Stomach (tissue), 9 donors: Measurements from ENCODE around the gene LMTK2. TPM values are rescaled to one million over a fixed set of nuclear protein-coding genes. Genes with fewer than 3 reads are reported as not detected.

Experiments
- DNase-seq, 2 donors: peaks; one replicate each; pipeline versions ENCODE4 v3.0.0 to v3.0.0-alpha.2; 2013 to 2019
- H3K27ac ChIP-seq, 5 donors: fragments of 200-600 bp in 4 of 5; sonication (generic) in 4 of 5; one replicate each; pipeline ENCODE4 v1.5.1; 2013 to 2019; ENCODE audit warnings: mild to moderate bottlenecking in 1 of 5, moderate library complexity in 1 of 5
- H3K27me3 ChIP-seq, 3 donors: fragments of 200-600 bp; sonication (generic); one replicate each; pipeline ENCODE4 v1.5.1; 2017 to 2019; ENCODE audit warnings: mixed run types in 1 of 3
- H3K36me3 ChIP-seq, 4 donors: fragments of 200-600 bp; sonication (generic); 1 replicate in 3 of 4; 2 replicates in 1 of 4; pipeline ENCODE4 v1.5.1; 2016 to 2019
- H3K4me1 ChIP-seq, 4 donors: fragments of 200-600 bp; sonication (generic); one replicate each; pipeline ENCODE4 v1.5.1; 2016 to 2019
- H3K4me3 ChIP-seq, 4 donors: fragments of 200-600 bp; sonication (generic) in 3 of 4; one replicate each; pipeline ENCODE4 v1.5.1; 2016 to 2019; ENCODE audit warnings: mild to moderate bottlenecking in 1 of 4
- H3K9me3 ChIP-seq, 4 donors: fragments of 200-600 bp; sonication (generic); one replicate each; pipeline ENCODE4 v1.5.1; 2016 to 2019
- EP300 ChIP-seq: sonication (generic); formaldehyde crosslinking; IDR thresholded peaks from one replicate; pipeline ENCODE4 v1.6.1; 2017; ENCODE audit warnings: antibody characterized with exemption
- POLR2A ChIP-seq, 4 donors: fragments of 450-650 bp; IDR thresholded peaks; one replicate each; pipeline ENCODE4 v1.6.1; 2016; ENCODE audit warnings: antibody characterized with exemption in 4 of 4, control low read depth in 2 of 4, mild to moderate bottlenecking in 1 of 4, moderate library complexity in 1 of 4
- POLR2AphosphoS5 ChIP-seq, 3 donors: sonication (generic); formaldehyde crosslinking; IDR thresholded peaks; one replicate each; pipeline ENCODE4 v1.6.1; 2016; ENCODE audit warnings: antibody characterized with exemption in 3 of 3
- WGBS, 5 donors: extraction: QIAGEN DNeasy Blood & Tissue Kit in 3 of 5; methylation state at CpG; one replicate each; pipeline versions ENCODE4 v1.1.5 to v1.1.7; 2013 to 2018; 5-methylcytosine and 5-hydroxymethylcytosine counted together
- intact Hi-C: fragments of 100-400 bp; cut with DNase I; formaldehyde crosslinking; loops from one replicate; pipeline ENCODE4 v1.15.1; 2023; ENCODE audit warnings: low total_unique reads
- polyA plus RNA-seq, 3 donors: library from polyadenylated mRNA; stranded (reverse); fragments of 200-250 nt; gene quantifications; one replicate each; pipeline ENCODE4 v1.2.3, GENCODE V29; 2013
- total RNA-seq, 5 donors: library from RNA; depleted of rRNA; stranded (reverse); fragments of >200 nt; gene quantifications; one replicate each; pipeline versions ENCODE4 v1.1.0 to v1.2.3, GENCODE V29; 2014 to 2016
- TF ChIP-seq, protein P1 (sequence below), 7 experiments: fragments of 450-650 bp in 4 of 7; fragments of 200-600 bp in 3 of 7; sonication (generic) in 3 of 7; IDR thresholded peaks; one replicate each; pipeline ENCODE4 v1.5.1; 2016 to 2019; ENCODE audit warnings: antibody characterized with exemption in 7 of 7, control low read depth in 2 of 7, mild to moderate bottlenecking in 1 of 7
- donor health status: healthy with polysubstance abuse.
- donor health status: Bipolar disorder and iron deficiency.
- donor health status: healthy.

The LMTK2 gene
- total and polyA plus RNA-seq, 8 donors: 1.4 to 42.6 (median 19.3) TPM

DNA sequence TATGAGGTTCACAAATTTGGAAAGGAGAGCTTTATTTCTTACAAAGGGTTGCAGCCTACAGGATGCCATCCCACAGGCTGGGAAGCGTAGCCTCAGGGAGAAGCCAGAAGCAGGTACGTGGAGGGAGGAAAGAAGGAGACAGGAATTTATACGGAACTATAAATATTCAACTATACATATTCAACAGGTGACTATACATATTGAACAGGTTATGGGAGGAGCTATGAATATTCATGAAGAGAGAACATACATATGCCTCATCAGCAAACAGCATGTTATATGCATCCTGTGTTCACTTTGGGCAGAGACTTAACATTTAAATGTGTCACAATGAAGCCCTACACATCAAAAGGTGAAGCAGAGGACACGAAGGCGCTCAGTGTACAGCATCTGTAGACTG, 40.5 kb upstream of the LMTK2 start:
- 73 to 97% (median 84%) methylated on average over 5 of the region's 5 CpGs for WGBS, 5 donors
- H3K27me3 ChIP-seq: no peaks in the 10 kb centered on the region
- no peaks in the 10 kb centered on the region for H3K4me1 ChIP-seq
- H3K36me3 ChIP-seq: no peaks in the 10 kb centered on the region
- no peak overlapping the region for H3K27ac ChIP-seq
- no peak for DNase-seq
- TF ChIP-seq, protein P1, sequence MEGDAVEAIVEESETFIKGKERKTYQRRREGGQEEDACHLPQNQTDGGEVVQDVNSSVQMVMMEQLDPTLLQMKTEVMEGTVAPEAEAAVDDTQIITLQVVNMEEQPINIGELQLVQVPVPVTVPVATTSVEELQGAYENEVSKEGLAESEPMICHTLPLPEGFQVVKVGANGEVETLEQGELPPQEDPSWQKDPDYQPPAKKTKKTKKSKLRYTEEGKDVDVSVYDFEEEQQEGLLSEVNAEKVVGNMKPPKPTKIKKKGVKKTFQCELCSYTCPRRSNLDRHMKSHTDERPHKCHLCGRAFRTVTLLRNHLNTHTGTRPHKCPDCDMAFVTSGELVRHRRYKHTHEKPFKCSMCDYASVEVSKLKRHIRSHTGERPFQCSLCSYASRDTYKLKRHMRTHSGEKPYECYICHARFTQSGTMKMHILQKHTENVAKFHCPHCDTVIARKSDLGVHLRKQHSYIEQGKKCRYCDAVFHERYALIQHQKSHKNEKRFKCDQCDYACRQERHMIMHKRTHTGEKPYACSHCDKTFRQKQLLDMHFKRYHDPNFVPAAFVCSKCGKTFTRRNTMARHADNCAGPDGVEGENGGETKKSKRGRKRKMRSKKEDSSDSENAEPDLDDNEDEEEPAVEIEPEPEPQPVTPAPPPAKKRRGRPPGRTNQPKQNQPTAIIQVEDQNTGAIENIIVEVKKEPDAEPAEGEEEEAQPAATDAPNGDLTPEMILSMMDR (IDR thresholded peaks at IDR 0.05): no peak
- no peak for TF ChIP-seq EP300
- TF ChIP-seq POLR2A (IDR thresholded peaks at IDR 0.05): no peak
- peaks cover 0 to 8% (median 0%) of the 10 kb centered on the region in 4 donors for H3K9me3 ChIP-seq
- intact Hi-C loops: no loop called here
- no peak overlapping the region for H3K4me3 ChIP-seq

- H3K27me3 ChIP-seq: no peaks in the 10 kb centered on the region
- H3K9me3 ChIP-seq: peaks cover 0 to 8% (median 2%) of the 10 kb centered on the region in 4 donors
- H3K4me1 ChIP-seq: no peaks in the 10 kb centered on the region
- 37 to 56% (median 42%) methylated on average over 8 to 9 of the region's 9 CpGs for WGBS, 5 donors
- no peak for TF ChIP-seq POLR2AphosphoS5 (IDR thresholded peaks at IDR 0.05)
- TF ChIP-seq, protein P1 (IDR thresholded peaks at IDR 0.05): no peak
- TF ChIP-seq POLR2A (IDR thresholded peaks at IDR 0.05): no peak
- no peak for TF ChIP-seq EP300
- no peak overlapping the region for H3K4me3 ChIP-seq
- no peaks in the 10 kb centered on the region for H3K36me3 ChIP-seq
- H3K27ac ChIP-seq: no peak overlapping the region
- DNase-seq: no peak
- intact Hi-C loops: no loop called here
Measured at GRCh38 chr7:98066934-98067507, 39.6 kb upstream of the LMTK2 start.

DNA sequence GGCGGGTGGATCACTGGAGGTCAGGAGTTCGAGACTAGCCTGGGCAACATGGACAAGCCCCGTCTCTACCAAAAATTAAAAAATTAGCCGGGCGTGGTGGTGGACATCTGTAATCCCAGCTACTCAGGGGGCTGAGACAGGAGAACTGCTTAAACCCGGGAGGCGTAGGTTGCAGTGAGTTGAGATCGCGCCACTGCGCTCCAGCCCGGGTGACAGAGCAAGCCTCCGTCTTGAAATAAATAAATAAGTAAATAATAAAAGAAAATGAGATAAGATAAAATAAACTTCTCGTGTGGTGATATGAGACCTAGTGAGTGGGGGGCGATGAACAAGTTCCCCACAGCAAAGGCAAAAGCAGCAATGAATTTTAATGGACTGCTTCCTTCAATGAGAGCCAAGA, 33.6 kb upstream of the LMTK2 start:
- no peak overlapping the region for H3K27ac ChIP-seq
- H3K4me1 ChIP-seq: no peaks in the 10 kb centered on the region
- WGBS, 5 donors: 80 to 88% (median 83%) methylated on average over 14 of the region's 14 CpGs
- peaks cover 0 to 15% (median 5%) of the 10 kb centered on the region in 4 donors for H3K9me3 ChIP-seq
- no peak for TF ChIP-seq POLR2AphosphoS5 (IDR thresholded peaks at IDR 0.05)
- TF ChIP-seq, protein P1 (IDR thresholded peaks at IDR 0.05): no peak
- TF ChIP-seq POLR2A (IDR thresholded peaks at IDR 0.05): no peak
- no peak for TF ChIP-seq EP300
- H3K4me3 ChIP-seq: no peak overlapping the region
- H3K36me3 ChIP-seq: no peaks in the 10 kb centered on the region
- DNase-seq: no peak
- H3K27me3 ChIP-seq: no peaks in the 10 kb centered on the region
- intact Hi-C loops: no loop called here

DNA sequence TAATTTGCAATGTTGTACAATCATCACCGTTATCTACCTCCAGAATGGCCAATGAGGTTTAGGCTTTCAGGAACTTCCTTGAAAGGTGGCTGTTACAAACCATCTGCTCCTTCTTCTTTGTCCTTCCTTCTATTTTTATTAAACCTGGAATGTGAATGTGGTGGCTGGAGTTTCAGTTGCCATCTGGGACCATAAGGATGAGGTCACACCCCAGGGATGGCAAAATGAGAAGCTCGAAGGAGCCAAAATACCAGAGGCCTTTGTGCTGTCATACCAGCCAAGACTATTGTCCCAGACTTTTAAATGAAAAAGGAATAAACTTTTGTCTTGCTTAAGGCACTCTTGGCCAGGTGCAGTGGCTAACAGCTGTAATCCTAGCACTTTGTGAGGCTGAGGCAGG, 30.9 kb upstream of the LMTK2 start:
- Histone ChIP-seq H3K4me1 (no peaks in the 10 kb centered on the region), H3K36me3 (no peaks in the 10 kb centered on the region), H3K27ac (no peak overlapping the region), H3K9me3 (peaks cover 0 to 15% (median 5%) of the 10 kb centered on the region in 4 donors), H3K4me3 (no peak overlapping the region), H3K27me3 (no peaks in the 10 kb centered on the region)
- no peak for DNase-seq
- TF ChIP-seq EP300 (no peak), POLR2A (IDR thresholded peaks at IDR 0.05) (no peak), POLR2AphosphoS5 (IDR thresholded peaks at IDR 0.05) (no peak)
- TF ChIP-seq, protein P1 (IDR thresholded peaks at IDR 0.05): no peak
- 84 to 92% (median 91%) methylated on average over 2 of the region's 2 CpGs for WGBS, 5 donors
- intact Hi-C loops: no loop called here
